ENCODE results near the gene HDLBP. TPM values are rescaled to one million over a fixed set of nuclear protein-coding genes. Genes with fewer than 3 reads are reported as not detected.
"Not testable (repeated sequence)": the region's sequence is repeated elsewhere in the genome, so short reads cannot be mapped to it uniquely, and the experiment has no call there.

HDLBP gene
- total RNA-seq, 1 donor from 2014 or later, result 240 TPM

- intact Hi-C loops (cut with micrococcal nuclease), result no loop called here
These were observed 7.2 kb downstream of the HDLBP start for GRCh38 chr2:241308267-241308666.

GRCh38 chr2:241307055-241307454 lies 8.4 kb downstream of the HDLBP start:
- intact Hi-C loops (cut with micrococcal nuclease), result no loop called here

- intact Hi-C loops (cut with micrococcal nuclease), result no loop called here
These were observed 11.3 kb downstream of the HDLBP start for GRCh38 chr2:241304039-241304670.

GRCh38 chr2:241302759-241303651 lies 12.5 kb downstream of the HDLBP start:
- intact Hi-C loops (cut with micrococcal nuclease), result no loop called here

- intact Hi-C loops (cut with micrococcal nuclease), result no loop called here
These were observed 13.4 kb downstream of the HDLBP start for GRCh38 chr2:241302083-241302482.

GRCh38 chr2:241300000-241300399 lies 15.5 kb downstream of the HDLBP start:
- intact Hi-C loops (cut with micrococcal nuclease), result no loop called here

GRCh38 chr2:241298673-241299072 lies 16.8 kb downstream of the HDLBP start:
- intact Hi-C loops (cut with micrococcal nuclease), result no loop called here

- intact Hi-C loops (cut with micrococcal nuclease), result no loop called here
These were observed 18.7 kb downstream of the HDLBP start for GRCh38 chr2:241296767-241297166.

GRCh38 chr2:241295326-241296095 lies 20.0 kb downstream of the HDLBP start:
- intact Hi-C loops (cut with micrococcal nuclease), result no loop called here

- intact Hi-C loops (cut with micrococcal nuclease), result not testable (repeated sequence)
These were observed 22.1 kb downstream of the HDLBP start for GRCh38 chr2:241293378-241293797.

GRCh38 chr2:241291977-241292376 lies 23.5 kb downstream of the HDLBP start:
- intact Hi-C loops (cut with micrococcal nuclease), result no loop called here

GRCh38 chr2:241291153-241291552 lies 24.3 kb downstream of the HDLBP start:
- intact Hi-C loops (cut with micrococcal nuclease), result no loop called here

GRCh38 chr2:241289597-241289996 lies 25.9 kb downstream of the HDLBP start:
- intact Hi-C loops (cut with micrococcal nuclease), result no loop called here

GRCh38 chr2:241289053-241289452 lies 26.4 kb downstream of the HDLBP start:
- intact Hi-C loops (cut with micrococcal nuclease), result no loop called here

- intact Hi-C loops (cut with micrococcal nuclease), result no loop called here
These were observed 27.1 kb downstream of the HDLBP start for GRCh38 chr2:241288324-241288888.

GRCh38 chr2:241286348-241287090 lies 29.0 kb downstream of the HDLBP start:
- intact Hi-C loops (cut with micrococcal nuclease), result no loop called here

GRCh38 chr2:241285596-241285995 lies 29.9 kb downstream of the HDLBP start:
- intact Hi-C loops (cut with micrococcal nuclease), result no loop called here

- intact Hi-C loops (cut with micrococcal nuclease), result no loop called here
These were observed 32.9 kb downstream of the HDLBP start for GRCh38 chr2:241282555-241282954.

- intact Hi-C loops (cut with micrococcal nuclease), result no loop called here
These were observed 35.2 kb downstream of the HDLBP start for GRCh38 chr2:241280291-241280690.

- intact Hi-C loops (cut with micrococcal nuclease), result no loop called here
These were observed 35.6 kb downstream of the HDLBP start for GRCh38 chr2:241279828-241280227.

GRCh38 chr2:241279413-241279812 lies 36.1 kb downstream of the HDLBP start:
- intact Hi-C loops (cut with micrococcal nuclease), result no loop called here

All from T-helper 2 cell treated with Interferon-gamma antibody and Interleukin-4, amounts not matched to agents 100 ng/mL and 5 ng/mL, for 36 hours (primary cell).